Measurements from ENCODE around the gene NBPF1.
"Not testable (repeated sequence)": the region's sequence is repeated elsewhere in the genome, so short reads cannot be mapped to it uniquely, and the experiment has no call there.

- not testable (repeated sequence) for TF ChIP-seq POLR2AphosphoS5 (IDR thresholded peaks at IDR 0.05); EP300 (conservative IDR thresholded peaks at IDR 0.05; ENCODE audit: poor library complexity, severe bottlenecking); SMC3 (conservative IDR thresholded peaks at IDR 0.05; ENCODE audit: poor library complexity)
Observed at GRCh38 chr1:16656574-16656973, 43.2 kb upstream of the NBPF1 start.

Data from neural cell (in vitro differentiated cells).